Measurements from ENCODE around the gene UNC13A. TPM values are rescaled to one million over a fixed set of nuclear protein-coding genes. Genes with fewer than 3 reads are reported as not detected.
"Not testable (repeated sequence)": the region's sequence is repeated elsewhere in the genome, so short reads cannot be mapped to it uniquely, and the experiment has no call there.

The UNC13A gene
- total RNA-seq, 1 experiment from 2014 or later, result under 0.01 TPM

- Histone ChIP-seq H3K4me1 (ENCODE audit: low read length) (peaks cover 13% of the 10 kb centered on the region), H3K36me3 (ENCODE audit: insufficient read depth, low read length) (no peaks in the 10 kb centered on the region), H3K9me3 (ENCODE audit: low read length) (no peaks in the 10 kb centered on the region), H3K27ac (ENCODE audit: low read length) (peak within 1 kb of the TSS; percentile 32; the same call in 1 of the 2 replicates), H2AFZ (ENCODE audit: low read length) (peak within 1 kb of the TSS; percentile 99), H3K4me2 (ENCODE audit: low read depth, low read length, poor library complexity, severe bottlenecking) (peak within 1 kb of the TSS; percentile 71), H3K9me2 (replicated peaks; ENCODE audit: insufficient read depth, low read length) (no peaks in the 10 kb centered on the region), H3K4me3 (ENCODE audit: low read length) (peak within 1 kb of the TSS; percentile 89), H3K79me2 (ENCODE audit: low read length) (peaks cover 20% of the 10 kb centered on the region), H3K27me3 (ENCODE audit: low read length) (no peaks in the 10 kb centered on the region), H3K9ac (ENCODE audit: low read length) (peak within 1 kb of the TSS; percentile 86), H4K20me1 (ENCODE audit: insufficient read depth, low read depth, low read length) (no peaks in the 10 kb centered on the region)
- peak; percentile 99 for DNase-seq
These were observed 132.7 kb downstream of the UNC13A start, which contains the start of gene COLGALT1 for GRCh38 chr19:17555480-17555928. COLGALT1 (plus strand) TSS chr19:17555649; CDS start chr19:17555714, 65 bp downstream.

DNA sequence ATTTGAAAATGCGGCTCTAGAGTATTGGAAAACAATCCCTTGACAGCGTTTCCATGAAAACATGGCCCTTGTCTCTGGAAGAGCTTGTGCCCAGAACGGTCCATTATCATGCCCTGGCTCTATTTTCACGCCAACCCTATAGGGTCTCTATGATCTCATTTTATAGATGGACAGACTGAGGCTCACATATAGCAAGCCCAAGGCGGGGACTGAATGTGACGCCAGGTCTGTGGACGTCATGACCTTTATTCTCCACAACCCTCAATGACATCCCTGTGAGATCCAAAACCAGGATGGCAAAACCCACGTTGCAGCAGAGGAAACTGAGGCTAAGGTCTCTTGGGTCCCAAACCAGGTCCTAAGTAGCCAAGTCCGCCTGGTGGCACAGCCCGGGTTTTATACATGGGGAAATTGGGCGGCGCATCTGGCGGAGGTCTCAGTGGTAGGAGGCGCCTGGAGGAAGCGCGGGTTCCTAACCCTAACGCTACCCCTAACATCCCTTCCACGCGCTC is 133.1 kb downstream of the UNC13A start:
- H3K4me3 ChIP-seq (ENCODE audit: low read length), result peak overlapping the region; percentile 89; the same call in 1 of the 2 replicates

GRCh38 chr19:17553256-17553655 is 134.9 kb downstream of the UNC13A start:
- DNase-seq, result no peak
- Histone ChIP-seq H2AFZ (ENCODE audit: low read length) (no peak overlapping the region), H3K4me3 (ENCODE audit: low read length) (no peak overlapping the region), H3K9me2 (replicated peaks; ENCODE audit: insufficient read depth, low read length) (no peaks in the 10 kb centered on the region), H3K79me2 (ENCODE audit: low read length) (peaks cover 20% of the 10 kb centered on the region), H3K36me3 (ENCODE audit: insufficient read depth, low read length) (no peaks in the 10 kb centered on the region), H3K4me1 (ENCODE audit: low read length) (peaks cover 13% of the 10 kb centered on the region), H3K27me3 (ENCODE audit: low read length) (no peaks in the 10 kb centered on the region), H3K4me2 (ENCODE audit: low read depth, low read length, poor library complexity, severe bottlenecking) (no peak overlapping the region), H3K9me3 (ENCODE audit: low read length) (no peaks in the 10 kb centered on the region), H3K27ac (ENCODE audit: low read length) (no peak overlapping the region), H4K20me1 (ENCODE audit: insufficient read depth, low read depth, low read length) (no peaks in the 10 kb centered on the region), H3K9ac (ENCODE audit: low read length) (no peak overlapping the region)

More for the DNA sequence above, 133.1 kb downstream of the UNC13A start:
- Histone ChIP-seq H3K9ac (ENCODE audit: low read length) (peak overlapping the region; percentile 53), H3K27me3 (ENCODE audit: low read length) (no peaks in the 10 kb centered on the region), H3K36me3 (ENCODE audit: insufficient read depth, low read length) (no peaks in the 10 kb centered on the region), H3K4me1 (ENCODE audit: low read length) (peaks cover 13% of the 10 kb centered on the region), H3K9me3 (ENCODE audit: low read length) (no peaks in the 10 kb centered on the region), H3K4me2 (ENCODE audit: low read depth, low read length, poor library complexity, severe bottlenecking) (peak overlapping the region; percentile 71), H4K20me1 (ENCODE audit: insufficient read depth, low read depth, low read length) (no peaks in the 10 kb centered on the region), H3K27ac (ENCODE audit: low read length) (no peak overlapping the region), H3K79me2 (ENCODE audit: low read length) (peaks cover 20% of the 10 kb centered on the region), H2AFZ (ENCODE audit: low read length) (peak overlapping the region; percentile 99), H3K9me2 (replicated peaks; ENCODE audit: insufficient read depth, low read length) (no peaks in the 10 kb centered on the region)
- DNase-seq, result no peak

DNA sequence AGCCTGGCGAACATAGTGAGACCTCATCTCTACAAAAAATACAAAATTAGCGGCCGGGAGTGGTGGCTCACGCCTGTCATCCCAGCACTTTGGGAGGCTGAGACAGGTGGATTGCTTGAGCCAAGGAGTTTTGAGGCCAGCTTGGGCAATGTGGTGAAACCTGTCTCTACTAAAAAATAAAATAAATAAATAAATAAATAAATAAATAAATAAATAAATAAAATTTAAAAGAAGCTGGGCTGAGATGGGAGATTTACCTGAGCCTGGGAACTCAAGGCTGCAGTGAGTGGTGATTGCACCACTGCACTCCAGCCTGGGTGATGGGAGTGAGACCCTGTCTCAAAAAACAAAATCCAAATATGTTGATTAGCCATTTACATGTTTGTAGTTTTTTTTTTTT is 135.4 kb downstream of the UNC13A start:
- DNase-seq; H2AFZ ChIP-seq (ENCODE audit: low read length); H3K4me2 ChIP-seq (ENCODE audit: low read depth, low read length, poor library complexity, severe bottlenecking); H3K9me3 ChIP-seq (ENCODE audit: low read length); H3K9ac ChIP-seq (ENCODE audit: low read length); H4K20me1 ChIP-seq (ENCODE audit: insufficient read depth, low read depth, low read length); H3K4me3 ChIP-seq (ENCODE audit: low read length); H3K27me3 ChIP-seq (ENCODE audit: low read length); H3K27ac ChIP-seq (ENCODE audit: low read length); H3K36me3 ChIP-seq (ENCODE audit: insufficient read depth, low read length); H3K9me2 ChIP-seq (replicated peaks; ENCODE audit: insufficient read depth, low read length): not testable (repeated sequence)
- H3K4me1 ChIP-seq (ENCODE audit: low read length), result peaks cover 13% of the 10 kb centered on the region
- peaks cover 20% of the 10 kb centered on the region for H3K79me2 ChIP-seq (ENCODE audit: low read length)

Other genes with a start within 250 kb of the UNC13A start
- not detected in 2 replicates for gene TMEM221, start 239.7 kb downstream of the UNC13A start, total RNA-seq (2014; rRNA removed; shearing (Covaris generic); ENCODE audit: low replicate concordance)
- gene NXNL1, start 227.4 kb downstream of the UNC13A start, total RNA-seq (2014; rRNA removed; shearing (Covaris generic); ENCODE audit: low replicate concordance), result not detected in 2 replicates
- 4.0 and 4.8 TPM in 2 replicates for gene SLC27A1, start 217.8 kb downstream of the UNC13A start, total RNA-seq (2014; rRNA removed; shearing (Covaris generic); ENCODE audit: low replicate concordance)
- gene PGLS, start 176.7 kb downstream of the UNC13A start, total RNA-seq (2014; rRNA removed; shearing (Covaris generic); ENCODE audit: low replicate concordance), result 93.0 and 130 TPM in 2 replicates
- 25.0 and 25.5 TPM in 2 replicates for gene COLGALT1, start 132.7 kb downstream of the UNC13A start, total RNA-seq (2014; rRNA removed; shearing (Covaris generic); ENCODE audit: low replicate concordance)
- 22.9 and 34.6 TPM in 2 replicates for gene MAP1S, start 31.1 kb upstream of the UNC13A start, total RNA-seq (2014; rRNA removed; shearing (Covaris generic); ENCODE audit: low replicate concordance)
- gene FCHO1, start 63.1 kb upstream of the UNC13A start, total RNA-seq (2014; rRNA removed; shearing (Covaris generic); ENCODE audit: low replicate concordance), result 16.6 and 40.4 TPM in 2 replicates
- gene B3GNT3, start 106.8 kb upstream of the UNC13A start, total RNA-seq (2014; rRNA removed; shearing (Covaris generic); ENCODE audit: low replicate concordance), result not detected in 2 replicates
- gene INSL3, start 133.2 kb upstream of the UNC13A start, total RNA-seq (2014; rRNA removed; shearing (Covaris generic); ENCODE audit: low replicate concordance), result not detected in 2 replicates
- 5.7 and 9.5 TPM in 2 replicates for gene JAK3, start 159.6 kb upstream of the UNC13A start, total RNA-seq (2014; rRNA removed; shearing (Covaris generic); ENCODE audit: low replicate concordance)
- 1,678 and 2,364 TPM in 2 replicates for gene RPL18A, start 171.6 kb upstream of the UNC13A start, total RNA-seq (2014; rRNA removed; shearing (Covaris generic); ENCODE audit: low replicate concordance)
- not detected in 2 replicates for gene SLC5A5, start 183.6 kb upstream of the UNC13A start, total RNA-seq (2014; rRNA removed; shearing (Covaris generic); ENCODE audit: low replicate concordance)
- gene CCDC124, start 244.7 kb upstream of the UNC13A start, total RNA-seq (2014; rRNA removed; shearing (Covaris generic); ENCODE audit: low replicate concordance), result 13.9 and 51.6 TPM in 2 replicates